ENCODE data around the gene APC. TPM values are rescaled to one million over a fixed set of nuclear protein-coding genes. Genes with fewer than 3 reads are reported as not detected.

Gene APC
- total RNA-seq, 1 donor from 2014 or later = 47.0 TPM

GRCh38 chr5:112720576-112720975 is 17.1 kb upstream of the APC start:
- no peaks in the 10 kb centered on the region for H3K36me3 ChIP-seq (ENCODE audit: control insufficient read depth, insufficient read depth, low read length)
- no peaks in the 10 kb centered on the region for H3K27me3 ChIP-seq (ENCODE audit: control insufficient read depth, insufficient read depth, low read length)
- DNase-seq (ENCODE audit: low read depth) = no peak
- H3K4me3 ChIP-seq (ENCODE audit: low read depth, low read length) = no peak overlapping the region
- TF ChIP-seq CTCF (IDR thresholded peaks at IDR 0.05; ENCODE audit: insufficient read depth, low read length, poor library complexity, severe bottlenecking) = no peak

- no peak for DNase-seq (ENCODE audit: low read depth)
- no peak overlapping the region for H3K4me3 ChIP-seq (ENCODE audit: low read depth, low read length)
- no peaks in the 10 kb centered on the region for H3K27me3 ChIP-seq (ENCODE audit: control insufficient read depth, insufficient read depth, low read length)
- no peaks in the 10 kb centered on the region for H3K36me3 ChIP-seq (ENCODE audit: control insufficient read depth, insufficient read depth, low read length)
- TF ChIP-seq CTCF (IDR thresholded peaks at IDR 0.05; ENCODE audit: insufficient read depth, low read length, poor library complexity, severe bottlenecking) = no peak
These were observed 12.8 kb upstream of the APC start for GRCh38 chr5:112724901-112725300.

GRCh38 chr5:112729630-112730029 is 8.1 kb upstream of the APC start:
- no peak for DNase-seq (ENCODE audit: low read depth)
- no peaks in the 10 kb centered on the region for H3K27me3 ChIP-seq (ENCODE audit: control insufficient read depth, insufficient read depth, low read length)
- H3K4me3 ChIP-seq (ENCODE audit: low read depth, low read length) = no peak overlapping the region
- TF ChIP-seq CTCF (IDR thresholded peaks at IDR 0.05; ENCODE audit: insufficient read depth, low read length, poor library complexity, severe bottlenecking) = no peak
- H3K36me3 ChIP-seq (ENCODE audit: control insufficient read depth, insufficient read depth, low read length) = no peaks in the 10 kb centered on the region

- no peak for TF ChIP-seq CTCF (IDR thresholded peaks at IDR 0.05; ENCODE audit: insufficient read depth, low read length, poor library complexity, severe bottlenecking)
- DNase-seq (ENCODE audit: low read depth) = no peak
- Histone ChIP-seq H3K36me3 (ENCODE audit: control insufficient read depth, insufficient read depth, low read length) (no peaks in the 10 kb centered on the region), H3K27me3 (ENCODE audit: control insufficient read depth, insufficient read depth, low read length) (no peaks in the 10 kb centered on the region), H3K4me3 (ENCODE audit: low read depth, low read length) (no peak overlapping the region)
These were observed 5.6 kb upstream of the APC start for GRCh38 chr5:112732131-112732530.

- TF ChIP-seq CTCF (IDR thresholded peaks at IDR 0.05; ENCODE audit: insufficient read depth, low read length, poor library complexity, severe bottlenecking) = no peak
- DNase-seq (ENCODE audit: low read depth) = no peak
- Histone ChIP-seq H3K4me3 (ENCODE audit: low read depth, low read length) (no peak overlapping the region), H3K27me3 (ENCODE audit: control insufficient read depth, insufficient read depth, low read length) (no peaks in the 10 kb centered on the region), H3K36me3 (ENCODE audit: control insufficient read depth, insufficient read depth, low read length) (no peaks in the 10 kb centered on the region)
These were observed 4.1 kb upstream of the APC start for GRCh38 chr5:112733586-112733985.

- DNase-seq (ENCODE audit: low read depth) = no peak
- no peak overlapping the region for H3K4me3 ChIP-seq (ENCODE audit: low read depth, low read length)
- no peak for TF ChIP-seq CTCF (IDR thresholded peaks at IDR 0.05; ENCODE audit: insufficient read depth, low read length, poor library complexity, severe bottlenecking)
- no peaks in the 10 kb centered on the region for H3K36me3 ChIP-seq (ENCODE audit: control insufficient read depth, insufficient read depth, low read length)
- H3K27me3 ChIP-seq (ENCODE audit: control insufficient read depth, insufficient read depth, low read length) = no peaks in the 10 kb centered on the region
These were observed 3.1 kb upstream of the APC start for GRCh38 chr5:112734597-112734996.
